GM13976 (cell line): ENCODE data around the gene PIK3IP1.

Source experiments
- DNase-seq: peaks from one replicate; pipeline ENCODE4 v3.0.0; 2012; ENCODE audit warnings: low spot score
- CTCF ChIP-seq: IDR thresholded peaks from 2 replicates; pipeline ENCODE4 v1.5.1; 2012; ENCODE audit warnings: borderline replicate concordance, mild to moderate bottlenecking; ENCODE audit not compliant: insufficient read depth; ENCODE audit errors: extremely low read depth, missing control alignments, control extremely low read depth
- in situ Hi-C: fragments of 300-500 bp; cut with MboI; formaldehyde crosslinking; loops from one replicate; pipeline ENCODE4 v1.12.0; 2022; ENCODE audit warnings: low sequenced_read_pairs, mixed read lengths, inconsistent platforms; ENCODE audit not compliant: unreplicated experiment

Gene PIK3IP1

GRCh38 chr22:31334329-31334728 lies 42.0 kb upstream of the PIK3IP1 start:
- no peak for DNase-seq
- no peak for TF ChIP-seq CTCF
- in situ Hi-C loops, result no loop called here

- in situ Hi-C loops, result no loop called here
- no peak for DNase-seq
- no peak for TF ChIP-seq CTCF
These were observed 41.4 kb upstream of the PIK3IP1 start for GRCh38 chr22:31333641-31334040.

GRCh38 chr22:31332886-31333285 lies 40.6 kb upstream of the PIK3IP1 start:
- DNase-seq, result no peak
- no peak for TF ChIP-seq CTCF
- in situ Hi-C loops, result no loop called here

GRCh38 chr22:31332010-31332409 lies 39.7 kb upstream of the PIK3IP1 start:
- TF ChIP-seq CTCF, result no peak
- no peak for DNase-seq
- in situ Hi-C loops, result no loop called here

GRCh38 chr22:31329453-31330215 lies 37.3 kb upstream of the PIK3IP1 start:
- TF ChIP-seq CTCF, result no peak
- in situ Hi-C loops, result no loop called here
- no peak for DNase-seq

- no peak for DNase-seq
- in situ Hi-C loops, result no loop called here
- TF ChIP-seq CTCF, result no peak
These were observed 36.7 kb upstream of the PIK3IP1 start for GRCh38 chr22:31329029-31329428.

- in situ Hi-C loops, result no loop called here
- no peak for TF ChIP-seq CTCF
- DNase-seq, result no peak
These were observed 36.3 kb upstream of the PIK3IP1 start for GRCh38 chr22:31328544-31328960.
